ENCODE data around the gene EPHB4. TPM values are rescaled to one million over a fixed set of nuclear protein-coding genes. Genes with fewer than 3 reads are reported as not detected.

The EPHB4 gene
- total RNA-seq, 1 experiment from 2014 or later = 192 TPM

GRCh38 chr7:100801833-100802568, 25.3 kb downstream of the EPHB4 start:
- intact Hi-C loops (cut with micrococcal nuclease; ENCODE audit: unreplicated experiment) (loop anchor here (5.0 kb wide), 1 partner anchor 50 kb away; the partner anchor contains the start of gene SLC12A9), in situ Hi-C loops (cut with HindIII; ENCODE audit: low pct_unique_long_range_greater_than_20kb, low sequenced_read_pairs) (no loop called here)
- no peaks in the 10 kb centered on the region for H3K9me3 ChIP-seq (ENCODE audit: control insufficient read depth, insufficient read depth, low read depth, low read length)
- H3K36me3 ChIP-seq (ENCODE audit: control insufficient read depth, insufficient read depth, low read length) = no peaks in the 10 kb centered on the region
- H3K27me3 ChIP-seq (ENCODE audit: control insufficient read depth, insufficient read depth, low read length) = no peaks in the 10 kb centered on the region
- H3K27ac ChIP-seq (ENCODE audit: low read length) = peak overlapping the region; percentile 99
- TF ChIP-seq CTCF (IDR thresholded peaks at IDR 0.05) (no peak), TCF7L2 (IDR thresholded peaks at IDR 0.05; ENCODE audit: low read depth, low read length) (peak; percentile 77), SIN3A (IDR thresholded peaks at IDR 0.05; ENCODE audit: borderline replicate concordance, insufficient read depth, low read depth, low read length) (no peak), POLR2AphosphoS5 (IDR thresholded peaks at IDR 0.05; ENCODE audit: low read depth, low read length) (peak; percentile 95)
- TF ChIP-seq, protein P1, sequence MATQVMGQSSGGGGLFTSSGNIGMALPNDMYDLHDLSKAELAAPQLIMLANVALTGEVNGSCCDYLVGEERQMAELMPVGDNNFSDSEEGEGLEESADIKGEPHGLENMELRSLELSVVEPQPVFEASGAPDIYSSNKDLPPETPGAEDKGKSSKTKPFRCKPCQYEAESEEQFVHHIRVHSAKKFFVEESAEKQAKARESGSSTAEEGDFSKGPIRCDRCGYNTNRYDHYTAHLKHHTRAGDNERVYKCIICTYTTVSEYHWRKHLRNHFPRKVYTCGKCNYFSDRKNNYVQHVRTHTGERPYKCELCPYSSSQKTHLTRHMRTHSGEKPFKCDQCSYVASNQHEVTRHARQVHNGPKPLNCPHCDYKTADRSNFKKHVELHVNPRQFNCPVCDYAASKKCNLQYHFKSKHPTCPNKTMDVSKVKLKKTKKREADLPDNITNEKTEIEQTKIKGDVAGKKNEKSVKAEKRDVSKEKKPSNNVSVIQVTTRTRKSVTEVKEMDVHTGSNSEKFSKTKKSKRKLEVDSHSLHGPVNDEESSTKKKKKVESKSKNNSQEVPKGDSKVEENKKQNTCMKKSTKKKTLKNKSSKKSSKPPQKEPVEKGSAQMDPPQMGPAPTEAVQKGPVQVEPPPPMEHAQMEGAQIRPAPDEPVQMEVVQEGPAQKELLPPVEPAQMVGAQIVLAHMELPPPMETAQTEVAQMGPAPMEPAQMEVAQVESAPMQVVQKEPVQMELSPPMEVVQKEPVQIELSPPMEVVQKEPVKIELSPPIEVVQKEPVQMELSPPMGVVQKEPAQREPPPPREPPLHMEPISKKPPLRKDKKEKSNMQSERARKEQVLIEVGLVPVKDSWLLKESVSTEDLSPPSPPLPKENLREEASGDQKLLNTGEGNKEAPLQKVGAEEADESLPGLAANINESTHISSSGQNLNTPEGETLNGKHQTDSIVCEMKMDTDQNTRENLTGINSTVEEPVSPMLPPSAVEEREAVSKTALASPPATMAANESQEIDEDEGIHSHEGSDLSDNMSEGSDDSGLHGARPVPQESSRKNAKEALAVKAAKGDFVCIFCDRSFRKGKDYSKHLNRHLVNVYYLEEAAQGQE (IDR thresholded peaks at IDR 0.05; ENCODE audit: insufficient read depth in 1 of 2, low read depth in 2 of 2, low read length in 1 of 2) = no peak
- no TSS peak for BruUV-seq (replicated peaks)
- H3K4me1 ChIP-seq (ENCODE audit: control insufficient read depth, insufficient read depth, low read length) = peaks cover 59% of the 10 kb centered on the region
- ATAC-seq (peak; percentile 85), DNase-seq (ENCODE audit: low read depth, low spot score) (peak; percentile 78)
- 0 out of 4 replicates have a peak overlapping the region, but pooled peaks of 1 of the 2 experiments have one; percentile 7 for H3K4me3 ChIP-seq (ENCODE audit: low read depth in 2 of 2, low read length in 2 of 2)
- POLR2A ChIA-PET = no interaction called here
- CTCF ChIA-PET = interaction anchor here (0.6 to 3.0 kb wide), 3 partner anchors 50 to 238 kb away, joined by 3 to 20 read pairs (median 4); partner anchors contain the start of gene SLC12A9

DNA sequence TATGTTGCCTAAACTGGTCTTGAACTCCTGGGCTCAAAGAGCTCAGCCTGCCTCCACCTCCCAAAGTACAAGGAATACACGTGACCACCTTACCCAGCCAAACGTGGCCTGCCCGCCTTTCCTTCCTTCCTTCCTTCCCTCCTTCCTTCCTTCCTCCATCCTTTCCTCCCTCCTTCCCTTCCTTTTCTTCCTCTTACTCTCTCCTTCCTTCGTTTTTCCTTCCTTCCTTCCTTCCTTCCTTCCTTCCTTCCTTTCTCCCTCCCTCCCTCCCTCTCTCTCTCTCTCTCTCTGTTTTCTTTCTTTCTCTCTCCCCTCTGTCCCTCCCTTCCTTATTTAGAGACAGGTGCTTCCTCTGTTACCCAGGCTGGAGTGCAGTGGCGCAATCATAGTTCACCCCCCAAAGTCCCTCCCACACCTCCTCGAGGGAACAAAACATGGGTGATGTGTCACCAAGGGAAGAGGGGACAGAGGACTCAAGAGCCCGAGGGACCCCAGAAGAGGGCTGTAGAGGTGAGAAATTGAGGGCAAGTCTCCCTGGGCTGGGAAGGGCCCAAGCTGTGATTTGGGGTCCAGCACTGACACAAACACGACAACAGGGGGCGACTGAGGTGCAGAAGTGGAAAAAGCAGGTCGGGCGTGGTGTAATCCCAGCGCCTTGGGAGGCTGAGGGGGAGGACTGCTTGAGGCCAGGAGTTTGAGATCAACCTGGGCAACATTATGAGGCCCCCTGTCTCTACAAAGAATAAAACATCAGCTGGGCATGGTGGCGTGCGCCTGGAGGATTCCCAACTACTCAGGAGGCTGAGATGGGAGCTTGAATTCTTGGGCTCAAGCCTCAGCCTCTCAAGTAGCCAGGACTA, 28.1 kb downstream of the EPHB4 start:
- Histone ChIP-seq H3K27me3 (ENCODE audit: control insufficient read depth, insufficient read depth, low read length) (no peaks in the 10 kb centered on the region), H3K9me3 (ENCODE audit: control insufficient read depth, insufficient read depth, low read depth, low read length) (no peaks in the 10 kb centered on the region), H3K4me3 (ENCODE audit: low read depth in 2 of 2, low read length in 2 of 2) (no peak overlapping the region), H3K36me3 (ENCODE audit: control insufficient read depth, insufficient read depth, low read length) (no peaks in the 10 kb centered on the region), H3K27ac (ENCODE audit: low read length) (peak overlapping the region; percentile 99), H3K4me1 (ENCODE audit: control insufficient read depth, insufficient read depth, low read length) (peaks cover 52% of the 10 kb centered on the region)
- in situ Hi-C loops (cut with HindIII; ENCODE audit: low pct_unique_long_range_greater_than_20kb, low sequenced_read_pairs) (no loop called here), intact Hi-C loops (cut with micrococcal nuclease; ENCODE audit: unreplicated experiment) (loop anchor here (10.0 kb wide), 1 partner anchor 74 kb away; the partner anchor contains the start of gene EPO)
- DNase-seq (ENCODE audit: low read depth, low spot score) (no peak), ATAC-seq (peak; percentile 35)
- POLR2A ChIA-PET = interaction anchor here (1.0 kb wide), 1 partner anchor 49 kb away, joined by 3 read pairs; no protein-coding TSS in a partner anchor
- CTCF ChIA-PET = interaction anchor here (0.6 to 3.0 kb wide), 4 partner anchors 43 to 94 kb away, joined by 5 to 20 read pairs (median 6); partner anchors contain the start of genes POP7, SLC12A9 and UFSP1
- BruUV-seq (replicated peaks) = no TSS peak
- peak; percentile 90 for TF ChIP-seq CTCF (IDR thresholded peaks at IDR 0.05)
- no peak for TF ChIP-seq POLR2AphosphoS5 (IDR thresholded peaks at IDR 0.05; ENCODE audit: low read depth, low read length)
- no peak for TF ChIP-seq SIN3A (IDR thresholded peaks at IDR 0.05; ENCODE audit: borderline replicate concordance, insufficient read depth, low read depth, low read length)

Data from Panc1 (cell line).